ENCODE results near the gene CHURC1. TPM values are rescaled to one million over a fixed set of nuclear protein-coding genes. Genes with fewer than 3 reads are reported as not detected.

Gene CHURC1
- total and polyA plus RNA-seq, 4 donors = 37.2 to 62.6 (median 46.9) TPM

GRCh38 chr14:64954491-64955240 is 40.4 kb downstream of the CHURC1 start:
- Histone ChIP-seq H3K4me3 (no peak overlapping the region), H3K9ac (ENCODE audit: insufficient read depth in 1 of 2, low read length in 2 of 2) (no peak overlapping the region), H3K9me3 (ENCODE audit: control insufficient read depth in 4 of 4, insufficient read depth in 3 of 4, low read length in 3 of 4) (no peaks in the 10 kb centered on the region), H3K36me3 (ENCODE audit: control insufficient read depth in 4 of 4, insufficient read depth in 4 of 4, low read length in 4 of 4) (peaks cover 0 to 8% (median under 1%) of the 10 kb centered on the region in 4 donors), H3K27ac (ENCODE audit: low read depth in 1 of 2, low read length in 1 of 2) (no peak overlapping the region), H3K27me3 (ENCODE audit: control insufficient read depth in 3 of 3, insufficient read depth in 3 of 3, low read length in 2 of 3) (no peaks in the 10 kb centered on the region), H3K4me1 (ENCODE audit: control insufficient read depth in 5 of 5, insufficient read depth in 5 of 5, low read length in 5 of 5) (no peaks in the 10 kb centered on the region)
- ATAC-seq (ENCODE audit: insufficient read depth, low FRiP score) = no peak
- 92 to 96% methylated on average over 9 of the region's 9 CpGs for WGBS, 2 donors
- no peak for DNase-seq
- no peak for TF ChIP-seq CTCF (IDR thresholded peaks at IDR 0.05; ENCODE audit: control extremely low read depth, extremely low read depth)

- TF ChIP-seq CTCF (IDR thresholded peaks at IDR 0.05; ENCODE audit: control extremely low read depth, extremely low read depth) = no peak
- Histone ChIP-seq H3K4me1 (ENCODE audit: control insufficient read depth in 5 of 5, insufficient read depth in 5 of 5, low read length in 5 of 5) (peaks cover 0 to 2% (median 0%) of the 10 kb centered on the region in 5 donors), H3K4me3 (no peak overlapping the region), H3K27me3 (ENCODE audit: control insufficient read depth in 3 of 3, insufficient read depth in 3 of 3, low read length in 2 of 3) (no peaks in the 10 kb centered on the region), H3K36me3 (ENCODE audit: control insufficient read depth in 4 of 4, insufficient read depth in 4 of 4, low read length in 4 of 4) (peaks cover 0 to 7% (median 0%) of the 10 kb centered on the region in 4 donors), H3K27ac (ENCODE audit: low read depth in 1 of 2, low read length in 1 of 2) (no peak overlapping the region), H3K9ac (ENCODE audit: insufficient read depth in 1 of 2, low read length in 2 of 2) (no peak overlapping the region), H3K9me3 (ENCODE audit: control insufficient read depth in 4 of 4, insufficient read depth in 3 of 4, low read length in 3 of 4) (no peaks in the 10 kb centered on the region)
- no peak for ATAC-seq (ENCODE audit: insufficient read depth, low FRiP score)
- no peak for DNase-seq
- 87 to 90% methylated on average over 6 of the region's 6 CpGs for WGBS, 2 donors
Measured at GRCh38 chr14:64955297-64955696, 41.0 kb downstream of the CHURC1 start.

GRCh38 chr14:64956697-64957406 is 42.6 kb downstream of the CHURC1 start:
- DNase-seq (no peak), ATAC-seq (ENCODE audit: insufficient read depth, low FRiP score) (no peak)
- H3K27ac ChIP-seq (ENCODE audit: low read depth in 1 of 2, low read length in 1 of 2) = no peak overlapping the region
- H3K4me3 ChIP-seq = no peak overlapping the region
- no peaks in the 10 kb centered on the region for H3K36me3 ChIP-seq (ENCODE audit: control insufficient read depth in 4 of 4, insufficient read depth in 4 of 4, low read length in 4 of 4)
- no peaks in the 10 kb centered on the region for H3K9me3 ChIP-seq (ENCODE audit: control insufficient read depth in 4 of 4, insufficient read depth in 3 of 4, low read length in 3 of 4)
- TF ChIP-seq CTCF (IDR thresholded peaks at IDR 0.05; ENCODE audit: control extremely low read depth, extremely low read depth) = no peak
- H3K4me1 ChIP-seq (ENCODE audit: control insufficient read depth in 5 of 5, insufficient read depth in 5 of 5, low read length in 5 of 5) = peaks cover 0 to 4% (median 0%) of the 10 kb centered on the region in 5 donors
- no peak overlapping the region for H3K9ac ChIP-seq (ENCODE audit: insufficient read depth in 1 of 2, low read length in 2 of 2)
- 87 to 93% methylated on average over 8 of the region's 8 CpGs for WGBS, 2 donors
- no peaks in the 10 kb centered on the region for H3K27me3 ChIP-seq (ENCODE audit: control insufficient read depth in 3 of 3, insufficient read depth in 3 of 3, low read length in 2 of 3)

All from lung (tissue), 12 donors.